HEK293 (cell line): ENCODE measurements around the gene HSD17B8.

ENCODE experiments used
- YY1 ChIP-seq: fragments of 450-650 bp; formaldehyde crosslinking; IDR thresholded peaks from 2 replicates; pipeline ENCODE4 v1.5.1; 2018; ENCODE audit warnings: missing biosample characterization, missing genetic modification characterization
- ZNF670 ChIP-seq: fragments of 450-650 bp; formaldehyde crosslinking; IDR thresholded peaks from 2 replicates; pipeline ENCODE4 v1.5.1; 2016; ENCODE audit warnings: missing biosample characterization, missing genetic modification characterization, low read depth
- TF ChIP-seq, protein P1 (sequence below): fragments of 450-650 bp; IDR thresholded peaks from 2 replicates; pipeline ENCODE4 v1.5.1; 2018; ENCODE audit warnings: missing biosample characterization, mild to moderate bottlenecking, missing genetic modification characterization
- TF ChIP-seq, protein P2 (sequence below): fragments of 450-650 bp; formaldehyde crosslinking; IDR thresholded peaks from 2 replicates; pipeline ENCODE4 v1.5.1; 2016; ENCODE audit warnings: missing biosample characterization, missing genetic modification characterization
- TF ChIP-seq, protein P3 (sequence below): fragments of 450-650 bp; formaldehyde crosslinking; IDR thresholded peaks from 2 replicates; pipeline ENCODE4 v1.5.1; 2016; ENCODE audit warnings: missing biosample characterization, missing genetic modification characterization

DNA sequence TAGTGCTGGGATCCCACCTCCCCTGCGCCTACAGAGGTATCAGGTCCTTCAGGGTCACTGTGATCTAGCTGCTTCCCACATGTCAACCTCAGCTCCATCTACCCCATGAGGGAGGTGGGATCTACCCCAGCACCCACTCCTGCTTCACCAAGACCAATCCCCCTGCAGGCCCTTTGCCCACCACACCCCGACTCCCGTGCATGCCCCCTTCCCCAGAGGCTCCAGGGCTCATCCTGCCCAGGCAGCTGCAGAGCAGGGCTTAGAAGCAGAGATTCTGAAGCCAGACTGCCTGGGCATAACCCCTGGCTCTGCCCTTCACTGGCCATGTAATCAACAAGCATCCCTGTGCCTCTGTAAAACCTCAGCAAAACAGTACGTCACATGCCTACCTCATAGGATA is 29.7 kb upstream of the HSD17B8 start:
- TF ChIP-seq, protein P1, sequence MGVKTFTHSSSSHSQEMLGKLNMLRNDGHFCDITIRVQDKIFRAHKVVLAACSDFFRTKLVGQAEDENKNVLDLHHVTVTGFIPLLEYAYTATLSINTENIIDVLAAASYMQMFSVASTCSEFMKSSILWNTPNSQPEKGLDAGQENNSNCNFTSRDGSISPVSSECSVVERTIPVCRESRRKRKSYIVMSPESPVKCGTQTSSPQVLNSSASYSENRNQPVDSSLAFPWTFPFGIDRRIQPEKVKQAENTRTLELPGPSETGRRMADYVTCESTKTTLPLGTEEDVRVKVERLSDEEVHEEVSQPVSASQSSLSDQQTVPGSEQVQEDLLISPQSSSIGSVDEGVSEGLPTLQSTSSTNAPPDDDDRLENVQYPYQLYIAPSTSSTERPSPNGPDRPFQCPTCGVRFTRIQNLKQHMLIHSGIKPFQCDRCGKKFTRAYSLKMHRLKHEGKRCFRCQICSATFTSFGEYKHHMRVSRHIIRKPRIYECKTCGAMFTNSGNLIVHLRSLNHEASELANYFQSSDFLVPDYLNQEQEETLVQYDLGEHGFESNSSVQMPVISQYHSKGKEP (tag by site-specific recombination): no peak
- TF ChIP-seq, protein P2, sequence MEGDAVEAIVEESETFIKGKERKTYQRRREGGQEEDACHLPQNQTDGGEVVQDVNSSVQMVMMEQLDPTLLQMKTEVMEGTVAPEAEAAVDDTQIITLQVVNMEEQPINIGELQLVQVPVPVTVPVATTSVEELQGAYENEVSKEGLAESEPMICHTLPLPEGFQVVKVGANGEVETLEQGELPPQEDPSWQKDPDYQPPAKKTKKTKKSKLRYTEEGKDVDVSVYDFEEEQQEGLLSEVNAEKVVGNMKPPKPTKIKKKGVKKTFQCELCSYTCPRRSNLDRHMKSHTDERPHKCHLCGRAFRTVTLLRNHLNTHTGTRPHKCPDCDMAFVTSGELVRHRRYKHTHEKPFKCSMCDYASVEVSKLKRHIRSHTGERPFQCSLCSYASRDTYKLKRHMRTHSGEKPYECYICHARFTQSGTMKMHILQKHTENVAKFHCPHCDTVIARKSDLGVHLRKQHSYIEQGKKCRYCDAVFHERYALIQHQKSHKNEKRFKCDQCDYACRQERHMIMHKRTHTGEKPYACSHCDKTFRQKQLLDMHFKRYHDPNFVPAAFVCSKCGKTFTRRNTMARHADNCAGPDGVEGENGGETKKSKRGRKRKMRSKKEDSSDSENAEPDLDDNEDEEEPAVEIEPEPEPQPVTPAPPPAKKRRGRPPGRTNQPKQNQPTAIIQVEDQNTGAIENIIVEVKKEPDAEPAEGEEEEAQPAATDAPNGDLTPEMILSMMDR (tag by site-specific recombination): no peak
- no peak for TF ChIP-seq ZNF670 (tag by site-specific recombination)
- no peak for TF ChIP-seq YY1
- TF ChIP-seq, protein P3, sequence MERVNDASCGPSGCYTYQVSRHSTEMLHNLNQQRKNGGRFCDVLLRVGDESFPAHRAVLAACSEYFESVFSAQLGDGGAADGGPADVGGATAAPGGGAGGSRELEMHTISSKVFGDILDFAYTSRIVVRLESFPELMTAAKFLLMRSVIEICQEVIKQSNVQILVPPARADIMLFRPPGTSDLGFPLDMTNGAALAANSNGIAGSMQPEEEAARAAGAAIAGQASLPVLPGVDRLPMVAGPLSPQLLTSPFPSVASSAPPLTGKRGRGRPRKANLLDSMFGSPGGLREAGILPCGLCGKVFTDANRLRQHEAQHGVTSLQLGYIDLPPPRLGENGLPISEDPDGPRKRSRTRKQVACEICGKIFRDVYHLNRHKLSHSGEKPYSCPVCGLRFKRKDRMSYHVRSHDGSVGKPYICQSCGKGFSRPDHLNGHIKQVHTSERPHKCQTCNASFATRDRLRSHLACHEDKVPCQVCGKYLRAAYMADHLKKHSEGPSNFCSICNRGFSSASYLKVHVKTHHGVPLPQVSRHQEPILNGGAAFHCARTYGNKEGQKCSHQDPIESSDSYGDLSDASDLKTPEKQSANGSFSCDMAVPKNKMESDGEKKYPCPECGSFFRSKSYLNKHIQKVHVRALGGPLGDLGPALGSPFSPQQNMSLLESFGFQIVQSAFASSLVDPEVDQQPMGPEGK (tag by site-specific recombination): no peak
